Trophoblast cell (in vitro differentiated cells and primary cell): ENCODE data around the gene BUB1B. TPM values are rescaled to one million over a fixed set of nuclear protein-coding genes. Genes with fewer than 3 reads are reported as not detected.

Experiments used
- DNase-seq, 2 donors: peaks; one replicate each; pipeline ENCODE4 v3.0.0-alpha.2; 2016
- H2AFZ ChIP-seq: 2 replicates; pipeline ENCODE4 v1.6.1; 2013; ENCODE audit warnings: low read length, moderate library complexity, mild to moderate bottlenecking; ENCODE audit not compliant: insufficient read depth, poor library complexity
- H2AK5ac ChIP-seq: 2 replicates; pipeline ENCODE4 v1.6.1; 2013; ENCODE audit warnings: mild to moderate bottlenecking, low read length
- H2BK120ac ChIP-seq: 2 replicates; pipeline ENCODE4 v1.6.1; 2013; ENCODE audit warnings: low read length, mild to moderate bottlenecking, moderate library complexity; ENCODE audit not compliant: insufficient read depth, poor library complexity
- H2BK12ac ChIP-seq: 2 replicates; pipeline ENCODE4 v1.6.1; 2013; ENCODE audit warnings: mild to moderate bottlenecking, low read length, moderate library complexity
- H2BK5ac ChIP-seq: 2 replicates; pipeline ENCODE4 v1.6.1; 2013; ENCODE audit warnings: low read length, low read depth, moderate library complexity, mild to moderate bottlenecking; ENCODE audit not compliant: poor library complexity
- H3K14ac ChIP-seq: 2 replicates; pipeline ENCODE4 v1.6.1; 2013; ENCODE audit warnings: mild to moderate bottlenecking, low read length
- H3K18ac ChIP-seq: 2 replicates; pipeline ENCODE4 v1.6.1; 2013; ENCODE audit warnings: mild to moderate bottlenecking, low read length
- H3K23ac ChIP-seq: 2 replicates; pipeline ENCODE4 v1.6.1; 2013; ENCODE audit warnings: low read length
- H3K27ac ChIP-seq: 2 replicates; pipeline ENCODE4 v1.5.1; 2013; ENCODE audit warnings: low read depth, mild to moderate bottlenecking, inconsistent platforms, low read length, moderate library complexity
- H3K27me3 ChIP-seq: 2 replicates; pipeline ENCODE4 v1.6.1; 2013; ENCODE audit warnings: inconsistent platforms, mild to moderate bottlenecking, low read length, moderate library complexity; ENCODE audit not compliant: insufficient read depth
- H3K36me3 ChIP-seq, 2 experiments: 1 replicate in 1 of 2; 2 replicates in 1 of 2; pipeline ENCODE4 v1.6.1; 2013; ENCODE audit warnings: low read length in 2 of 2, mild to moderate bottlenecking in 2 of 2, moderate library complexity in 1 of 2; ENCODE audit not compliant: insufficient read depth in 2 of 2, control insufficient read depth in 1 of 2
- H3K4ac ChIP-seq: 2 replicates; pipeline ENCODE4 v1.6.1; 2013; ENCODE audit warnings: low read depth, mild to moderate bottlenecking, low read length, moderate library complexity
- H3K4me1 ChIP-seq, 2 experiments: 1 replicate in 1 of 2; 2 replicates in 1 of 2; pipeline ENCODE4 v1.6.1; 2013; ENCODE audit warnings: low read length in 2 of 2, mild to moderate bottlenecking in 2 of 2, moderate library complexity in 1 of 2; ENCODE audit not compliant: insufficient read depth in 2 of 2, control insufficient read depth in 1 of 2
- H3K4me2 ChIP-seq: 2 replicates; pipeline ENCODE4 v1.6.1; 2013; ENCODE audit warnings: inconsistent platforms, mild to moderate bottlenecking, low read length, moderate library complexity
- H3K4me3 ChIP-seq: 2 replicates; pipeline ENCODE4 v1.5.1; 2013; ENCODE audit warnings: mild to moderate bottlenecking, low read depth, low read length, inconsistent platforms
- H3K79me1 ChIP-seq: one replicate; pipeline ENCODE4 v1.6.1; 2013; ENCODE audit warnings: low read length
- H3K79me2 ChIP-seq: 2 replicates; pipeline ENCODE4 v1.6.1; 2013; ENCODE audit warnings: low read length, mild to moderate bottlenecking; ENCODE audit not compliant: control insufficient read depth, insufficient read depth, poor library complexity
- H3K9ac ChIP-seq: 2 replicates; pipeline ENCODE4 v1.6.1; 2013; ENCODE audit warnings: mild to moderate bottlenecking, low read length
- H3K9me3 ChIP-seq: 2 replicates; pipeline ENCODE4 v1.6.1; 2013; ENCODE audit warnings: low read depth, mild to moderate bottlenecking, control low read depth, inconsistent platforms, low read length; ENCODE audit not compliant: insufficient read depth
- H4K12ac ChIP-seq: 2 replicates; pipeline ENCODE4 v1.6.1; 2013; ENCODE audit warnings: low read depth, mild to moderate bottlenecking, low read length, moderate library complexity
- H4K8ac ChIP-seq: 2 replicates; pipeline ENCODE4 v1.6.1; 2013; ENCODE audit warnings: low read depth, mild to moderate bottlenecking, low read length, moderate library complexity
- H4K91ac ChIP-seq: one replicate; pipeline ENCODE4 v1.6.1; 2013; ENCODE audit warnings: low read depth, mild to moderate bottlenecking, low read length, moderate library complexity
- WGBS: extraction: QIAGEN DNeasy Blood & Tissue Kit; methylation state at CpG from one replicate; pipeline ENCODE4 v1.1.7; 2013; ENCODE audit warnings: missing lambda C conversion rate; ENCODE audit not compliant: insufficient read length, insufficient coverage; ENCODE audit errors: extremely low coverage; 5-methylcytosine and 5-hydroxymethylcytosine counted together
- polyA plus RNA-seq: library from polyadenylated mRNA; stranded (reverse); fragments of 200-250 nt; gene quantifications from 2 replicates; pipeline ENCODE4 v1.2.3, GENCODE V29; 2013

BUB1B gene, protein sequence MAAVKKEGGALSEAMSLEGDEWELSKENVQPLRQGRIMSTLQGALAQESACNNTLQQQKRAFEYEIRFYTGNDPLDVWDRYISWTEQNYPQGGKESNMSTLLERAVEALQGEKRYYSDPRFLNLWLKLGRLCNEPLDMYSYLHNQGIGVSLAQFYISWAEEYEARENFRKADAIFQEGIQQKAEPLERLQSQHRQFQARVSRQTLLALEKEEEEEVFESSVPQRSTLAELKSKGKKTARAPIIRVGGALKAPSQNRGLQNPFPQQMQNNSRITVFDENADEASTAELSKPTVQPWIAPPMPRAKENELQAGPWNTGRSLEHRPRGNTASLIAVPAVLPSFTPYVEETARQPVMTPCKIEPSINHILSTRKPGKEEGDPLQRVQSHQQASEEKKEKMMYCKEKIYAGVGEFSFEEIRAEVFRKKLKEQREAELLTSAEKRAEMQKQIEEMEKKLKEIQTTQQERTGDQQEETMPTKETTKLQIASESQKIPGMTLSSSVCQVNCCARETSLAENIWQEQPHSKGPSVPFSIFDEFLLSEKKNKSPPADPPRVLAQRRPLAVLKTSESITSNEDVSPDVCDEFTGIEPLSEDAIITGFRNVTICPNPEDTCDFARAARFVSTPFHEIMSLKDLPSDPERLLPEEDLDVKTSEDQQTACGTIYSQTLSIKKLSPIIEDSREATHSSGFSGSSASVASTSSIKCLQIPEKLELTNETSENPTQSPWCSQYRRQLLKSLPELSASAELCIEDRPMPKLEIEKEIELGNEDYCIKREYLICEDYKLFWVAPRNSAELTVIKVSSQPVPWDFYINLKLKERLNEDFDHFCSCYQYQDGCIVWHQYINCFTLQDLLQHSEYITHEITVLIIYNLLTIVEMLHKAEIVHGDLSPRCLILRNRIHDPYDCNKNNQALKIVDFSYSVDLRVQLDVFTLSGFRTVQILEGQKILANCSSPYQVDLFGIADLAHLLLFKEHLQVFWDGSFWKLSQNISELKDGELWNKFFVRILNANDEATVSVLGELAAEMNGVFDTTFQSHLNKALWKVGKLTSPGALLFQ
- 22.5 and 26.1 TPM in 2 replicates for polyA plus RNA-seq

GRCh38 chr15:40160689-40161688, at the start of gene BUB1B:
Gene BUB1B (plus strand): TSS chr15:40161069. CDS start chr15:40161221, 152 bp downstream.
- peaks cover 0 to 18% of the 10 kb centered on the region in 2 experiments for H3K4me1 ChIP-seq
- peak within 1 kb of the TSS; percentile 69 for H3K4ac ChIP-seq
- H3K18ac ChIP-seq, result peak within 1 kb of the TSS; percentile 88
- H2AFZ ChIP-seq, result peak within 1 kb of the TSS; percentile 93
- peak within 1 kb of the TSS; percentile 28 for H2BK120ac ChIP-seq
- H3K4me3 ChIP-seq, result peak within 1 kb of the TSS; percentile 88
- H2BK12ac ChIP-seq, result peak within 1 kb of the TSS; percentile 21
- peak within 1 kb of the TSS; percentile 80 for H4K8ac ChIP-seq
- DNase-seq, result peak; percentile 93 to 99
- peak within 1 kb of the TSS; percentile 81 for H2BK5ac ChIP-seq
- H3K9me3 ChIP-seq, result no peaks in the 10 kb centered on the region
- H3K79me2 ChIP-seq, result peaks cover 8% of the 10 kb centered on the region
- peaks cover 8% of the 10 kb centered on the region for H3K79me1 ChIP-seq
- H4K91ac ChIP-seq, result peak within 1 kb of the TSS; percentile 62
- H3K27me3 ChIP-seq, result no peaks in the 10 kb centered on the region
- H3K27ac ChIP-seq, result peak within 1 kb of the TSS; percentile 29
- H3K9ac ChIP-seq, result peak within 1 kb of the TSS; percentile 36
- peaks cover 3 to 5% of the 10 kb centered on the region in 2 experiments for H3K36me3 ChIP-seq
- H4K12ac ChIP-seq, result peak within 1 kb of the TSS; percentile 49
- WGBS, result no CpG with 5 or more reads among the region's 54 CpGs
- H3K23ac ChIP-seq, result no peak within 1 kb of the TSS
- no peak within 1 kb of the TSS for H2AK5ac ChIP-seq
- peak within 1 kb of the TSS; percentile 54 for H3K14ac ChIP-seq
- H3K4me2 ChIP-seq, result peak within 1 kb of the TSS; percentile 73

DNA sequence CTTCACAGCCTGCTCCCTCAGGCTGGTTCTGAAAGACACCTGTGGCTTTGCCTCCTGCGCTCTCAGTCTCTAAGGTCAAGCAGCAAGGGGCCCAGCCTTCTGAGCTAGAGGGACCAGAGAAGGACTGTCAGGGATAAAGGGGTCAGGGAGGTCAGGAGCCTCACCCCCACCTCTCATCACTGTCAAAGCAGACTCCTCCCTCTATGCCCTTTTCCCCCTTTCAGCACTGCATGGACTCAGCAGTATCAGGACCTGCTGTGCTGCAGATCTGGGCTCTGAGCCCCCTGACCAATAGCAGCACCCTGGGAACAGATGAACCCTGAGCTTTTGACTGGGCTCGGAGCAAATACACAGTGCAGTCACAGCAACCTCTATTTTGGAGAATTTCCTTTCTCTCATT, 49.0 kb upstream of the BUB1B start:
- H4K12ac ChIP-seq, result no peak overlapping the region
- no peak overlapping the region for H2BK12ac ChIP-seq
- H2BK120ac ChIP-seq, result no peak overlapping the region
- no peak overlapping the region for H3K14ac ChIP-seq
- no peak overlapping the region for H3K4ac ChIP-seq
- no peak overlapping the region for H3K9ac ChIP-seq
- no peak overlapping the region for H4K8ac ChIP-seq
- no peak overlapping the region for H4K91ac ChIP-seq
- no peaks in the 10 kb centered on the region for H3K36me3 ChIP-seq
- DNase-seq, result no peak
- H2BK5ac ChIP-seq, result no peak overlapping the region
- no peak overlapping the region for H2AK5ac ChIP-seq
- H3K23ac ChIP-seq, result no peak overlapping the region
- peaks cover 5% of the 10 kb centered on the region for H3K79me2 ChIP-seq
- H3K4me2 ChIP-seq, result no peak overlapping the region
- peaks cover 13% of the 10 kb centered on the region for H3K79me1 ChIP-seq
- no peaks in the 10 kb centered on the region for H3K27me3 ChIP-seq
- no peak overlapping the region for H3K27ac ChIP-seq
- H3K4me3 ChIP-seq, result no peak overlapping the region
- no CpG with 5 or more reads among the region's 2 CpGs for WGBS
- no peak overlapping the region for H3K18ac ChIP-seq
- peaks cover 2% of the 10 kb centered on the region for H3K9me3 ChIP-seq
- H3K4me1 ChIP-seq, result peaks cover 19 to 33% of the 10 kb centered on the region in 2 experiments
- H2AFZ ChIP-seq, result no peak overlapping the region

GRCh38 chr15:40112789-40113188, 48.1 kb upstream of the BUB1B start:
- Histone ChIP-seq H2BK12ac (no peak overlapping the region), H3K4ac (no peak overlapping the region), H4K8ac (no peak overlapping the region), H3K9me3 (peaks cover 2% of the 10 kb centered on the region), H3K27me3 (no peaks in the 10 kb centered on the region), H3K4me2 (no peak overlapping the region), H3K14ac (no peak overlapping the region), H3K4me3 (peak overlapping the region; percentile 50), H2BK5ac (no peak overlapping the region), H3K36me3 (no peaks in the 10 kb centered on the region), H3K18ac (no peak overlapping the region), H3K4me1 (peaks cover 10 to 24% of the 10 kb centered on the region in 2 experiments), H3K27ac (no peak overlapping the region), H3K9ac (no peak overlapping the region), H3K79me1 (peaks cover 10% of the 10 kb centered on the region), H2AFZ (no peak overlapping the region), H2BK120ac (no peak overlapping the region), H4K91ac (no peak overlapping the region), H2AK5ac (no peak overlapping the region), H4K12ac (no peak overlapping the region), H3K23ac (no peak overlapping the region), H3K79me2 (peaks cover 5% of the 10 kb centered on the region)
- no peak for DNase-seq
- no CpG with 5 or more reads among the region's 24 CpGs for WGBS
